ENCODE measurements around the gene IFNA8.
"Not testable (repeated sequence)": the region's sequence is repeated elsewhere in the genome, so short reads cannot be mapped to it uniquely, and the experiment has no call there.

The IFNA8 gene

DNA sequence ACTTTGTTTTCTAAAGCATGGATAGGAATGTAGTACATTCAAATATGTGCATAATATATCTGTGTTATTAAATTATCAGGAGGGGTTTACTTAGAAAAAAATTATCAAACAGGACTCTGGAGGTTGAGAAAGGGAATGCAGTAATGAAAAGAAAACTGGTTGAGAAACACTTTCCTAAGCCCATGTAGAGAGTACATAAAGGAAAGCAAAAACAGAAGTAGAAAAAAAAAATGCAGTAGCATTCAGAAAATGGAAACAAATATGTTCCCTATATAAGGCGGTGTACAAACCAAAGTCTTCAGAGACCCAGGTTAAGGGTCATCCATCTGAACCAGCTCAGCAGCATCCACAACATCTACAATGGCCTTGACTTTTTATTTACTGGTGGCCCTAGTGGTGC lies at the start of gene IFNA8:
Gene IFNA8 (plus strand): TSS at position 301 of the 400 bp plus-strand sequence. CDS start 60 bp downstream, at position 361.
- DNase-seq = no peak

DNA sequence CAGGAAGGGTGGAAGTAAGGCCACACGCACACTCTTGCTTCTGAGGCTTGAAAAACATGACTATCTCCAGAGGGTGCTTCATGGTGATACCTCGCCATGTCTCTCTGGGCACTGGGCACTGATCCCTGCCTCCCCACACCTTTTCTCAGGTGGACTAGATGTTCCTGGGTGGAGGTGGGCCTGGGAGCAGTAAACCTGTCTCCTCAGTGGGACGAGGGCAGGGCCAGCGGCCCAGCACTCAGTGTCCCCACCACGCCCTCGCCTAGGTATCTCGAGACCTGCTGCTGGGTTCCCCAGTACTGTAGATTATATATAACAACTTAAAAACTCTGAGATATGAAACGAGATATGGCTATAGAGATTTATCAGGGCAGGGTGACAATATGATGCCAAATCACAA lies 46.6 kb upstream of the IFNA8 start:
- no peak for DNase-seq

DNA sequence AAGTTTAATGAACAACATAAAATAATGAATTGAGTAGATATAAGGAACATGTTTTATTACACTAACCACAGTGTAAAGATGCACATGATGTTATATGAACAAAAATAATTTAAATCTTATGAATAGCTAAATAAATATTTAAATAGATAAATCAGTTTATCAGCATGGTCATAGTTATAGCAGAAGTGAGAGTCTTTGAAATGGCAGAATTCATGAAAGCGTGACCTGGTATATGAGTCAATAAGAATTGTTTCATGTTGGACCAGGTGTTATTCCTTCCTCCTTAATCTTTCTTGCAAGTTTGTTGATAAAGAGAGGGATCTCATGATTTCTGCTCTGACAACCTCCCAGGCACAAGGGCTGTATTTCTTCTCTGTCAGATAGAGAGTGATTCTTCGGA lies 41.7 kb upstream of the IFNA8 start:
- not testable (repeated sequence) for DNase-seq

DNA sequence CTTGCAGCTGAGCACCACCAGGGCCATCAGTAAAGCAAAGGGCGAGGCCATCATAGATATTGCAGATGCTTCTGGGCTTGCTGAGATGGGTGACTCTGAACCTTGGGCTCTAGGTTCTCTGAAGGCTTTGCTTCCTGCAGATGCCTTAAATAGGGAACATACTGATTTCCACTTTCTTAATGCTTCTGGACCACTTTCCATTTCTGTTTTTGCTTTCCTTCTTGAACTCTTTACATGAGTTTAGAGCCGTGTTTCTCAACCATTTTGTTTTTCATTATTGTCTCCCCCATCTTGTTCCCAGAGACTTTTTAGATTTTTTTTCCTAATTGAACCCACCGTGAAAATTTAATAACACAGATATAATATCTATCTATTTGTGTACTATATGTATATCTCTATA lies 41.0 kb upstream of the IFNA8 start, which contains the start of gene IFNA13:
Gene IFNA13 (minus strand): TSS at position 101 of the 400 bp plus-strand sequence. CDS start 47 bp downstream, at position 54.
- DNase-seq = no peak

DNA sequence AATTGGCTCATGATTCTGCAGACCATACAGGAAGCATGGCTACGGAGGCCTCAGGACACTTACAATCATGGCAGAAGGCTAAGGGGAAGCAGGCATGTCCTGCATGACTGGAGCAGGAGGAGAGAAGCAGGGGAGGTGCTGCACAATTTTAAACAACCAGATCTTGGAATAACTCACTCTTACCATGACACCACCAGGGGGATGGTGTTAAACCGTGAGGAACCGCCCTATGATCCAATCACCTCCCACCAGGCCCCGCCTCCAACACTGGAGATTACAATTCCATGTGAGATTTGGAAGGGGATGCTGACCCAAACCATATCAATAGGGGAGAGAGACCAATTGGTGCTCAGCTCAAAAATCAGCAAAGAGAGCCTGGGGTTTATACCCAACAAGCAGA lies 37.5 kb upstream of the IFNA8 start:
- not testable (repeated sequence) for DNase-seq

DNA sequence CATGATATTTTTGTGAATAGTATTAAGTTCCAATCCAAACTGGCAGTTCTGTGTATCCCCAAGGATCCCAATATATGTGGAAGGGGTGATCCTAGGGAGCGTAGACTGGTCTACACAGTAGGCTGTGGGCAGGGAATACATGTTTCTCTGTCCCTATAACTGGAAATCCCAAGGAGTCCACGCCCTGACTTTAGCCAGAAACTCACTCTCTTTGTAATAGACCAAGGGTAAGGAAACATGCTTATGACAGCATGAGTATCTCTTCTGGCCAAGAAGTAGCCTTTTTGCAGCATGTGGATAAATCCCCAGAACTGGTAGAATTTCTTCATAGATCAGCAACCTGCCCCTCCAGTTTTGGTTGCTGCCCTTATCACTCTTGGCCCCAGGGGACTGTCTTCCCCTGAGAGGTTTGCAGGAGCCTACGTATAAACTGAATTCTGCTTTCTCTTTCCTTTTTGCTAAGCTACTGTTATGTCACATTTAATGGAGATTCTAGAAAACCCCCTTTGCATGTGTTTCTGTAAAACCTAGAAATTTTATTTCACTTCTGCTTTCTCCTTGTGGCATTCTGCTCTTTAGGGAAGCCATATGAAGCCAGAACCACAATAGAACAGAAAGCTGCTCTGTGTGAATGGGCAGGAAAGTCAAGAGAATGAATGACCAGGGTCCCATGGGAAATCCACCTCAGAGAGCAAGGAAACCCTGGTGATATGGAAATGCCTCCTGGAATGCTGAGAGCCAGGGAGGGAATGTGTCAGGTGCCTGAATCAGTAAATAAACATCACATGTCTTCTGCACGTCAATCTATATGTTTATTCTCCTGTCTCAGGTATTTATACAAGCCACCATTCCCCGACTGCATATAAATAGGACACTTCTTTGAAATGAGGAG lies 27.2 kb upstream of the IFNA8 start:
- DNase-seq = no peak

DNA sequence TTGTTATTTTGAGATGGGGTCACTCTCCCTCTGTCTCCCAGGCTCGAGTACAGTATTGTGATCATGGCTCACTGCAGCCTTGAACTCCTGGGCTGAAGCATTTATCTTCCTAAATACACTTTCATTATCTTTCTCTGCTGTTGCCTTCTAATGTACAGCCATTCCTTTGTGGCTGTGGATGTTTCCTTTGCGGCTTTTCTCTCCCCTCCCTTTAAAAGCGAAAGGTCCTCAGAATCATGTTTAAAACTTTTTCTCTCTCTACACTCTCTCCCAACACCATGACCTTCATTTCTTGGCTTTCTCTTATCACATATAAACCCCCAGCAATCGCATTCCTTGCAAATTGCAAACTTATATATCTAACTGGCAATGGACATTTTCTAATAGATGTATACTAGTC lies 25.3 kb upstream of the IFNA8 start:
- DNase-seq = no peak

DNA sequence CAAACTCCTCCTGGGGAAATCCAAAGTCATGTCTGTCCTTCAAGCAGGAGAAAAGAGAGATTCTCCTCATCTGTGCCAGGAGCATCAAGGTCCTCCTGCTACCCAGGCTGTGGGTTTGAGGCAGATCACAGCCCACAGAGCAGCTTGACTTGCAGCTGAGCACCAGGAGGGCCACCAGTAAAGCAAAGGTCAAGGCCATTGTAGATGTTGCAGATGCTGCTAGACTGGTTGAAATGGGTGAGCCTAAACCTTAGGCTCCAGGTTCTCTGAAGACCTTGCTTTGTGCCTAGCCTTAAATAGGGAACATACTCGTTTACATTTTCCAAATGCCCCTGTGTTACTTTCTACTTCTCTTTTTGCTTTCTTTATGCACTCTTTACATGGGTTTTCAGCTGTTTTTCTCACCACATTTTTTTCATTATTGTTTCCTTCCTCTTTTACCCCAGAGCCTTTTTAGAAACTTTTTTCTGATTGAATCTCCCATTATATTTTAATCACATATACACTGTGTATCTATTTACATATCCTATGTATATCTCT lies 23.7 kb upstream of the IFNA8 start, which contains the start of gene IFNA2:
Gene IFNA2 (minus strand): TSS at position 268 of the 540 bp plus-strand sequence. CDS start 69 bp downstream, at position 199.
- no peak for DNase-seq

DNA sequence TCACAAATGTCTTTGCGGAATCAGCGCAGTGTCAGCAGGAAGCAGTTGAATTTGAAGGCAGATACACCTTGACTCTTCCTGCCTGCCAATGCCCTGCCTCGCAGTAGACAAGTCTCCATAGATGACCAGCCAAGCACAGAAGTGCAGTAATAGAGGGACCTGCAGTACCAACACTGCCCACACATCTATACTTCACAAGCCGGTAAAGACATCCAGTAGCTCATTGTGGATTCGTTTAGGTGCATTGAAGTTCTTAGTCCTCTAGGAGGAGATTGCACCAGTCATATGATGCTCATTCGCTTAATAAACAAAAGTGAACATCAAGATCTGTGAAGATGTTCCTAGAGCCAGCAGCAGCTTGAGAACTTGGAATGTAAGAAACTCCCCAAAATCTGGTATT lies 16.6 kb upstream of the IFNA8 start:
- DNase-seq = no peak

DNA sequence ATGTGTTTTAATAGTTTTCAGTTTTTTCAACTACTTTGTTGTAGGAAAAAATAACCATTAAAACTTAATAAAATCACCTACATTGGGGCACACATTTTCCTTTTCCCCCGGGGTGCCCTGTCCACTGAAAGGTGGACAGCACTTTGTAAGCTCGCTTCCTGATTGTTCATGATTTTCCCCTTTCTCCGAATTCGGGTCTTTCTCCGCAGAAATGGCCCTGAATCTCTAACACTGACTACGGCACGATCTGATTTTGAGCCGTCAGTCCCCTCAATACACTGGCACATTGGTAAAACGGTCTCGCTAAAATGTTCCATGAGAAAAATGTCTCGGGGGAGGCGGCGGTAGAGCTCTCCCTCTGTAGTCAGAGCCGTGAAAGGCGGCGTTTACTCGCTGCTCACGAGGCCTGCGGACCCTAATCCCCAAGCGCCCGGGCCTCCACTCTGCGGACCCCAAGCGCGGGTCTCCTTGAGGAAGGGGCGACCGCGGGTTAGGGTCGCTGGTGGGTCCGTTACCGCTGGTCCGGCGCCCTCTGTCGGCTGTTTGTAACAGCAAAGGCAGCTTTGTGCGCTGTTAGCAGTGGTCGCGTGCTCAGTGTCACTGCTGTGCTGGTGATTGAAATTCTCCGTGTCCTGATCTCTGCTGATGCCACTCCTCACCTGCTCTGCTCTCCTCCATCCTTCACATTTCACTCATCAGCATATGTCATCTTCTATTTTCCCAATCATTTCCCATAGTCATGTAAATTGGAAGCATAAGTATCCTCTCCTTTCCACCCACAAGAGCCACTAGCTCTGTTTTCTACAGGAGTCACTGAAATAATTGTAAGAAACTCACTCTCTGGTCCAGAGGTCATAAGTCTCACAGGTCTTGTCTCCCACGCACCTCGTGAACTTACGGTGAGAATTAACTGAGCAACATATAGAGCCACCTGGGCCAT lies 12.9 kb upstream of the IFNA8 start:
- no peak for DNase-seq

DNA sequence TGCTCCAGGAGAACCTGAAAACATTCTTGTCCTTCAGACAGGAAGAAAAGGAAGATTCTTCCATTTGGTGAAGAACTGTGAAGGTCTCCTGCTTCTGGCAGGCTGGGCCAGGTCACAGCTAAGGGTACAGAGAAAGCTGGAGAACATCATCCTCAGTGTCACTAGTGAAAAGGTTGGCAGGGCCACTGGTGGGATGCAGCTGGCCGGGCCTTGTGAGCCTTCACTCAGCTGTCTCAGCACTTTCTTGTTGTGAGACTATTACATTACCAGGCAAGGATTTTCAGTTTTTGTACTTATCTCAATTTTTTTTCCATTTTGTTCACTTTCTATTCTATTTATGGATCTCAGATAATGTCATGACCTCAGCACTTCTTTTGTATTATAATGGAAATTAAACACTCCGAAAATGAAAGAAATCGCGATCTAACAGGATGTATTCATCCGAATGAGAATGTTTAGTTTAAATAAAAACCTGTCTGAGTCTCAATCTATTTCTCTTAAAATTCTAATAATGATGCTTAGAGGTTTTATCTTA lies 9.9 kb upstream of the IFNA8 start:
- DNase-seq = no peak

DNA sequence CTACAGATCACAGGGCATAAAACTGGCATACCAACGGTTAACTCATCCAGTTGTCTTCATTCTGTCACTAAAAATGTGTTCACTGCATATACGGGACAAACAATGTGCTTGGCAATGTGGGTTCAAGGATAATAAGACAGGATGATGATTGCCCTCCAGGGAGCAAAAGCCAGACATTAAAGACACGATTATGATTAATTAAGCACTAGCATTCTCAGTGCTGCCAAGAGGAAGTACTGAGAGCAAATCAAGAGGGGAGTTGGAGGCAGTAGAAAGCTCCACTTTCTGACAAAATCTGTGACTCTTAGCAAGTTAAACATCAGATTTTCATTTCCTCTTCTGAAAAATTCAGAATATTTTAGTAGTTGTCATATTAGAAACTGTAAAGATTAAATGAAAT lies 9.0 kb upstream of the IFNA8 start:
- DNase-seq = no peak

DNA sequence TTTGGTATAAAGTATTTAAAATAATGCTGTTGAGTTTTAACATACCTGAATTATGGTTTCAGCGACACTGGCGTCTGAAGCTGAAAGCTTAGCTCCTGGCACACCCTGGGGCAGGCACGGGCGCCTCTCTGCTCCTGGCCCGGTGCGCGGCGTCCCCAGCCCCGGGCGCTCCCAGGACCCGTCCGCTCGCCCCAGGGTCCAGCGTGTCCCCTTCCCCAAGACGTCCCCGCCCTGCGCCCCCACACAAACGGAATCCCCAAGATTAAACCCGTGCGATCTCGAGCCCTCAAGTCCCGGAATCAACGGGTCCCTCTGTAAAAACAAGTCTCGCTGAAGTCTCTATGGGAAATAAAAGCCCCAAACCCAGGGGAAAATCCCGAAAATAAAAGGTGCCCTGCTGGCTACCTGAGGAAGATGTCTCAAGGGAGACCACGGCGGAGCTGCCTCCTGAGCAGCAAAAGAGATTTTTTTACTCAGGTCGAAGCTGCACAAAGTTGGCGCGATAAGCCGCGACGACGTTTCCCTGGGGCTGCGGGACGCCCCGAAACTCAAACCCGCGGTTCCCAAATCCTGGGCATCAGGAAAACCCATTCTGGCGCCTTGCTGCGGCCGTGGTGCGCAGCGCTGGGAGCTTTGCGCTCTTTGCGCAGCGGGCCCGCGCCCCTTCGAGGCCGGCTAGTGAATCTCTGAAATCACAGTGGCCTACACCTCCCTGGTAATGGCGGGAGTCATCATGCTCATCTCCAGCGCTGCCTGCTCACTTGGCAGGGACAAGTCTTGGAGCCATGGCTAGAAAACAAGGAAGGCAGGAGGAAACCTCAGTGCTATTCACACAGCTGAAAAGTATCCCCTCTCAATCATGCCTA lies 6.3 kb upstream of the IFNA8 start:
- no peak for DNase-seq

DNA sequence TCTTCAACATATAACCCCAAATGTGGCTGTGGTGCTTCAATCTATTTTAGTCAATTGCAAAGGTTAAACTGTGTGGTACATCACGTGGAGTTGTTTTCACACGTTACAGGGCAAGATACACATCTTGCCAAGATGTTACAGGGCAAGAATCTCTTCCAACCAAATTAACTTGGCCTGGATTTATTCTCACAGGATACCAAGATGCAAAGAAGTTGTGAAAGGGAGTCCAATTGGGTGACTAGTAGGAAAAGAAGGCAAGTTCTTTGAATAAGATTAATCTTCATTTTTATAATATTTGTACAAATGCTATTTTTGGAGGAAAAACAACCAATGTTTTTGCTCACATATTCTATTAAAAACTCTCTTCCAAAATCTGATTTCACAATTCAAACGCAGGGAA lies 4.8 kb upstream of the IFNA8 start:
- no peak for DNase-seq

DNA sequence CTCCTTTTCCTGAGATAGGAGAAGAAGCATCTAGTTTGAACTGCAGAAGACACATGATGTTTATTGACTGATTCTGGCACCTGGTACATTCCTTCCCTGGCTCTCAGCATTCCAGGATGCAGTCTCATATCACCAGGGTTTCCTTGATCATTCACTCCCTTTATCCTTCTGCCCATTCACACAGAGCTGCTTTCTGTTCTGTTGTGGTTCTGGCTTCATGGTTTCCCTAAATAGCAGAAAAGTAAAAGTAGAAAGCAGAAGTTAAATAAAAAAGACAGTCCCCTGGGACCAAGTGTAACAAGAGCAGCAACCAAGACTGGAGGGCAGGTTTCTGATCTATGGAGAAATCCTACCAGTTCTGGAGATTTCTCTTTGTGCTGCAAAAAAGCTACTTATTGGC lies 3.2 kb downstream of the IFNA8 start:
- DNase-seq = no peak

DNA sequence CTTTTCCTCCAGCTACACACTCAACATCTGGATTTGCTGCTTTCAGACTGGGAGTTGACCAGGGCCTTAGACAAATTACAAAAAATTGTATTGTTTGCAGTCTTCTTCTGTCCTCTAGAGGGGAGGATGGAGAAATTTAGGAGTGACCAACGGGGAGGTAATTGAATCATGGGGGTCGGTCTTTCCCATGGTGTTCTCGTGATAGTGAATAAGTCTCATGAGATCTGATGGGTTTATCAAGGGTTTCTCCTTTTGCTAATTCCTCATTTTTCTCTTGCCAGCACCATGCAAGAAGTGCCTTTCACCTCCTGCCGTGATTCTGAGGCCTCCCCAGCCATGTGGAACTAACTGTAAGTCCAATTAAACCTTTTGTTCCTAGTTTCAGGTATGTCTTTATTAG lies 4.2 kb downstream of the IFNA8 start:
- DNase-seq = no peak

DNA sequence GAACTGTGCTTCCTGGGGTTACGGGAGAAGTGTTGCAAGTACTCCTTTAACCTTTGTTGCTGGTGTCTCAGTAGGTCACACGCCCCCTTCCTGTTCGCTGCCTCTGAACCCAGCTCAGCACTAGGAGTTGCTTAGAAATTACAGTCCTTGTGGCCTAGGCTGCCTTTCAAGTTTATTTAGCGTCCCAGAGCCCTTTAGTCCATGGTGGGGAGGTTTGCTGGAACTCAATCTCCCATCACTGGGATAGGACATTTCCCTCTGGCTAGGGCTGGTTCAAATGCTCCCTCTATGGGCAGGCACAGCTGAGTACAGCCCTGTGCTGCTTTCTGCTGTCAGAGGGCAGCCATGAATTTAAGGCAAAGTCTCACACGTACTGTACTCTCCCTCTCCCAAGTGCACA lies 4.7 kb downstream of the IFNA8 start:
- no peak for DNase-seq

DNA sequence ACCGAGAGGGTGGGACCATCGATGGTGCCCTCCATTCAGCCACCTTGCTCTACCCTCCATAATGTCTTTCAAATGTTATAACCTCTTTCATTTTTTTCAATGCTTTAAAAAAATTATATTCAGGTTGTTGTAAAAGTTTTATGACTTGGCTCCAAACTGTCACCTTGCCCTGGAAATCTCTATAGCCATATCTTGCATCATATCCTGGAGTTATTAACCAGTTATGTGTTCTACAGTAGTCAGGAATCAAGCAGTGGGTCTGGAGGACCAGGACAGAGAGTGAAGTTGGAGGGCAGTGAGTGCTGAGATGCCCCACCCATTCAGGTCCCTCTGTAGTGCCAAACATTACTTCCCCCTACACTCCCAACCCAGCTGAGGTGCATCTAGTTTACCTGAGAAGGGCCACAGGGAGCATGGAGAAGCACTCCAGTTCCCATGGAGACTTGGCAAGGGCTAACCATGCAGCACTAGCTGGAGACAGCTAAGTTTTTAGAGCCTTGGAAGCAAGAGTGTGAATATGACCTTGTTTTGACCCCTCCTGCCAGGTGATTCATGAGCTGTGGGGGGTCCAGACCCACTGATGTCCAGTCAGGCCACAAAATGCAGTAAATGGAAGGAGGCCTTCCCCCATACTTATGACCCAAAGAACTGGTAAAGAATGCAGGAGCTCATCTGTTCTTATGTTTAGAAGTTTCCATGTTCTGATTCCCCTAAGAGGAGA lies 5.5 kb downstream of the IFNA8 start:
- no peak for DNase-seq

DNA sequence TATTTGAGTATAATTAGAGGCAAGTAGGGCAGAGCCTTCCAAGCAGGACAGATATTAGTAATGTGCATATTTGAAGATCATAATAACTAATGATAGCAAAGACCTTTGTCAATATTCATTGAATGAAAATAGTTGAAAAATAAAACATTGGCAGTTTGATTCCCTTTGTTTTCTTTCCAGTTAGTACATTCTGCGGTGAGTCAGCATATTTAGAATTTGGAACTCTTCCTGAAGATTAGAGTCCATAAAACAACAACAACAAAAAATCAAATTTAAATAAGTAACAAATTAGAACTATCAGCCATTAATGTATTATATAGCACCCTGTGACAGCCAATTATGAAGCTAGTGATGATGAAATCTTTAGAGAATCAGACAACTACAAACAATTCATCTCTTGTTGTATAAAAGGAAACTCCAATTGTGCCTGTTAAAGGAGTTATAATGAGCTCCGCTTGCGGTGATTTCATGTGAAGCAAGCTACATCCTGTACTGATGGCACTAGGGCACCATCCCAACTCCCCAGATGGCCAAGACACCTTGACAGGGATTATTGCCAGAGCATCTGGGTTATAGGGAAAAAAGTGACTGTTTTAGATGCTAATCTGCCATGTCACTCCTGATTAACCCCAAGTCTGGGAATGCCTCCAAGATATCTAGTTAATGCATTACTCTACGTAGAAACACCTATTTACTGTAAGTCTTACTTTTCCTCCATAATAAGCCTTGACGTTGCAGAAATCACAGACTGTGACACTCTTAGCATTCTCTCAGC lies 6.8 kb downstream of the IFNA8 start:
- no peak for DNase-seq

DNA sequence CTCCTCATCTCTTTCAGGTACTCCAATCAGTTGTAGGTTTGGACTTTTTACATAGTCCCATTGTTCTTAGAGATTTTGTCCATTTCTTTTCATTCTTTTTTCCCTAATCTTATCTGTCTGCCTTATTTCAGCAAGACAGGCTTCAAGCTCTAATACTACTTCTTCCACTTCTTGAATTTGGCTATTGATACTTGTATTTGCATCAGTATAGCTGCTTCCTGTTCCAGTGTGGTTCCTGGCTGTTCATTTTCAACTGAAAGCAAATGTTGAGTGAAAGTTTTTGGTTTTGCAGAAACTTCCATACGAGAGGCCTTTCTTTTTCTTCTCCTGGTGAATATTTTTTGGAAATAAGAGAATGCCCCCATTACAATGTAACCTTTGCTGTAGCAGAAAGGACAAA lies 19.3 kb downstream of the IFNA8 start:
- DNase-seq = no peak
